GM18511 (cell line): ENCODE measurements around the gene GOLGA8O.
"Not testable (repeated sequence)": the region's sequence is repeated elsewhere in the genome, so short reads cannot be mapped to it uniquely, and the experiment has no call there.

Source experiments
- ATAC-seq: cut with Tn5 transposase; IDR thresholded peaks from one replicate; pipeline ENCODE4 v1.9.1; 2021; ENCODE audit warnings: mild to moderate bottlenecking, moderate library complexity; ENCODE audit not compliant: unreplicated experiment

The GOLGA8O gene, protein sequence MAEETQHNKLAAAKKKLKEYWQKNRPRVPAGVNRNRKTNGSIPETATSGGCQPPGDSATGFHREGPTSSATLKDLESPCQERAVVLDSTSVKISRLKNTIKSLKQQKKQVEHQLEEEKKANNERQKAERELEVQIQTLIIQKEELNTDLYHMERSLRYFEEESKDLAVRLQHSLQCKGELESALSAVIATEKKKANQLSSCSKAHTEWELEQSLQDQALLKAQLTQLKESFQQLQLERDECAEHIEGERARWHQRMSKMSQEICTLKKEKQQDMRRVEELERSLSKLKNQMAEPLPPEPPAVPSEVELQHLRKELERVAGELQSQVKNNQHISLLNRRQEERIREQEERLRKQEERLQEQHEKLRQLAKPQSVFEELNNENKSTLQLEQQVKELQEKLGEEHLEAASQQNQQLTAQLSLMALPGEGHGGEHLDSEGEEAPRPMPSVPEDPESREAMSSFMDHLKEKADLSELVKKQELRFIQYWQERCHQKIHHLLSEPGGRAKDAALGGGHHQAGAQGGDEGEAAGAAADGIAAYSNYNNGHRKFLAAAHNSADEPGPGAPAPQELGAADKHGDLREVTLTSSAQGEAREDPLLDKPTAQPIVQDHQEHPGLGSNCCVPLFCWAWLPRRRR

GRCh38 chr15:32455534-32455933 lies at the start of gene GOLGA8O:
Gene GOLGA8O (minus strand): TSS chr15:32455634. CDS start chr15:32455536, 98 bp downstream.
- not testable (repeated sequence) for ATAC-seq

DNA sequence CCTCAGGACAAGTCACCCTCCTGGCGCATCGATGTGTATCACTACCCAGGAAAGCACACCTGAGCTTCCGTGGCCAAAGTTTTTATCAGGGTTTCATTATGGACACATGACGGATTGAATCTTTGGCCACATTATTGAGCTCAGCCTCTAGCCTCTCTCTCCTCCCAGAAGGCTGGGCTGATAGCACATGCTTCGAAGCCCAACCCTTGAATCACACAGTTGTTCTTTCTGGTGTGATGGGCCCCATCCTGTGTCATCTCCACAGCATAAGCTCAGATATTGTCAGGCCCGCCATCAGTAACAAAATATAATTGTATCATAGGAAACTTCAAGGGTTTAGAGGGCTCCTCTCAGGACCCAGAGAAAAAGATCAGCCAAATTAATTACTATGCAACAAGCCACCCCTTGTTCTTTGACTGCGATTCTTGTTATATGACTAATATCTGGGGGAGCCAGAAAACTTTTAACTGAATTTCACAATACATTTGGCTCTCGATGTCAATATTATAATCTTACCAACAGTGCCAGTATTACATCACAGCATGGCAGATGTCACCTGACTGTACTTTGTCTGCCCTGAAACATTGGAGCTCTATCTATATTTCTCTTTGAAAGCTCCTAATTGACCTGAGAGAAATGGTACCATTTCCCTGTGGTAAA lies 48.8 kb upstream of the GOLGA8O start:
- ATAC-seq, result not testable (repeated sequence)

DNA sequence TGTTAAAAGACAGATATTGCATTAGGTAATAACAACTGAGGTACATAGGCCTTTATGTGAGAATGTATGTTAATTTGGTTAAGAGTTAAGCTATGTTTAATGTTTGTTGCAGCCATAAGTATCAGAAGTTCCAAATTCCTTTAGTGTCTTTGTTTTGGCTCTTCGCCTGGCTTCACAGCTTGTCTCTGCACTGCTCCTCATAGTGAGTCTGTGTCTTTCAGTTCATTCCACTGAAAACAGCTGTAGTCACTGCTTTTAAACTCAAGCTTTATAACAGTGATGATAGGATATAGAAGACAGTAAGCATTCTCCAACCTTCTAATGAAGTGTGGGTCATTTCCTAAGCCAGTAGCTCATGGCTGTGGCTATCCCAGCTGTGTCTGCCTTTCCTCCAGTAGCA lies 47.5 kb upstream of the GOLGA8O start:
- not testable (repeated sequence) for ATAC-seq

DNA sequence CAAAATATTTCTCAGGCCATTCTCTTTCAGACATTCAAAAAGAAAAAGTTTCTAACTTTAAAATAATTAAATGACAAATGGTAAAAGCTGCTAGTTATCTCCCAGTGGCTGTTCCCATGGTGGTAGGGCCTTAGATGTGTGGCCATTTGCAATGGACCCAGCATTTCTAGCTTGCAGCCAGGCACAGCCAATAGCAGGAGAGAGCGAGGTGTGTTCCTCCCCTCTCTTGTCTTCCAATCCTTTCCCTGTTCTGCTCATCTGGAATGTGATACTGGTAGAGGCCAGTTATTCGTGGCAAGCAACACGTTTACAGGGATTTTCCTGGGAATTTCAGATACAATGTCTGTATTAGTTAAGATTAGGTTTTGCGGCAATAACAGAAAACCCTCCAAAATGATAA lies 37.3 kb upstream of the GOLGA8O start:
- ATAC-seq, result not testable (repeated sequence)

- not testable (repeated sequence) for ATAC-seq
Observed at GRCh38 chr15:32486474-32486873, 31.0 kb upstream of the GOLGA8O start.

- not testable (repeated sequence) for ATAC-seq
Observed at GRCh38 chr15:32483377-32483776, 27.9 kb upstream of the GOLGA8O start.

DNA sequence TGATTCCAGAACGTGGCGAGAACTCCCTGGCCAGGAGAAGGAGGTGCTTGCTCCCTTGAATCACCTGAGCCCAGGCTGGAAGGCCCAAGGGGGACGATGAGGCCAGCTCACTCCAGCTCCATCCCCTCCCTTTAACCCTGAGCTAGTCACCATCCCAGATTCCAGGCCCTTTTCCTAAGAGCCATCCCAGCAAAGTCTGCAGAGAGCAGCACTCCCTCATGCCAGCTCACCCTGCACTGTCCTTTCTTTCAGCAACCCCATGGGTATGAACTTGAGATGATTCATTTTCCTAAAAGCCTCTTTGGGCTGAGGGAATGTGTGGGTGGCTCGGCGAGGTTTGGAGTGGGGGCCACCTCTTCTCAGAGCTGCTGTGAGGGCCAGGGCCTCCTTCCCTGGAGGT lies 26.2 kb upstream of the GOLGA8O start:
- not testable (repeated sequence) for ATAC-seq

GRCh38 chr15:32468076-32468475 lies 12.6 kb upstream of the GOLGA8O start:
- ATAC-seq, result not testable (repeated sequence)

DNA sequence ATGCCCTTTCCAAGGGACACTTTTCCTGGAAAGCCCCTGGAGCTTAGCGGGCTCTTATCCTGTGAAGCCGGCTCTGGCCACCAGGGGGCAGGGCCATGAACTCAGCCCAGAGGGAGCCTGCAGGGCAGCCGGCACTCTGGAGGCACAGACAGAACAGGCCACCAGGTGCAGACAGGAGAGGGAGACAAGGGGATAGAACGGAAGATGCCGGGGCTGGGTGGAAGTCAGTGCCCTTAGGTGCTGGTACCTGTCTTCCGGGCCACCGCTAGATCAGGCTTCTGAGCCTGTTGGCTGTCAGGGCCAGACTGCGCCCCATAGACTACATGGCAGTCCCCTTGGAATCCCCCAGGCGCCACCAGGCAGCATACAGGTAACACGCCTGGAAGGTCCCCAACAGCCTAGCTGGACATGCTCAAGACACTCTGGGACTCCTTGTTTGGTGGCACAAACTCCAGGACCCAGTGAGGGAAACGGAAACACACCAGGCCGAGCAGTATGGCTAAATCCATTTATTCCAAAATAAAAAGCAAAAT lies 14.9 kb downstream of the GOLGA8O start:
- ATAC-seq, result not testable (repeated sequence)

DNA sequence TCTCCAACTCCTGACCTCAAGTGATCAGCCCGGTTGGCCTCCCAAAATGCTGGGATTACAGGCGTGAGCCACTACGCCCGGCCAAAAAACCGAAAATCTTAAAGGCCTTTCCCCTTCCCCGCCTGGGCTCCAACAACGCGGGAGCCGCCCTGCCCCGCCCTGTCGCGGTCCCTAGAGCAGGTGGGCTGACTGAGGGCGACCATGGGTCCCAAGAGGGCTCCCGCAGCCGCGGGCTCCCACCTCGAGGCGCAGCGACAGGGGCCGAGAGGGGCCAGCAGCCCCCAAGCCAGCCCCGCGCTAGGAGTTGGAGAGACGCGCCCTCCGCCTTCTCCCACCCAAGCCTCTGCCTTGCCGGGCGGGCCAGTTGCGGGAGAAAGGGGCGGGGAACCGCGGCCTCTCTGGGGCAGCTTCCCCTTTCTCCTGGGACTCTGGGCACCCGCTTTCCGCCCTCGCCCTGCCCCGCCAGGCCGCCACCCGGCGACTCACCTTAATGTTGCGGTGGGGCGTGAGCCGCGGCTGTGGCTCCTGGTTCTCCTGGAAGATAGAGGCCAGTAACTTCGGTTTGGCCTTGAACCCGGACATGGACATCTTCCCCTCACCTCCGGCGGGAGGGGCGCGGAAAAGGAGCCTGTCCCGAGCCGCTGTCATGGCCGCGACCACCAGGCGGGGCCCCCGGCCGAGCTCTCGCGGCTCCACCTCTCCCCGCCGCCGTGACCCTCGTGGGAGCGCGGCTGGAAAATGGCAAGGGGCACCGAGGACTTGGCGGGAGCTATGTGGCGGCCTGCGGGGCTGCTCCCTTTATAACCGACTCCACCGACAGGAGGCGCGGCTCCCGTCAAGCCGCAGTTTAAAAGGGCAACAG lies 21.1 kb downstream of the GOLGA8O start:
- peak; percentile 48 for ATAC-seq

- ATAC-seq, result not testable (repeated sequence)
Observed at GRCh38 chr15:32427635-32428034, 27.8 kb downstream of the GOLGA8O start.

DNA sequence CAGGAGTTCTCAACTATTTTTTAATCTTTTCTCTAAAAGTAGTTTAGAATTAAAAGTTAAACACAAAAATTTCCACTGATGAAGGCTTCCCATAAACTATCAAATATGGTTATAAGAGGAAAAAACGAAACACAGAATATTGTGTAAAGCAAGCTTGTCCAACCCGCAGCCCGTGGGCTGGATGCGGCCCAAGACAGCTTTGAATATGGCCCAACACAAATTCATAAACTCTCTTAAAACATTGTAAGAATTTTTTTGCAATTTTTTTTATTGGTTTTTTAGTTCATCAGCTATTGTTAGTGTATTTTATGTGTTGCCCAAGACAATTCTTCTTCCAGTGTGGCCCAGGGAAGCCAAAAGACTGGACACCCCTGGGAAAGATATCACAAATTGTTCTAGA lies 28.9 kb downstream of the GOLGA8O start:
- not testable (repeated sequence) for ATAC-seq

DNA sequence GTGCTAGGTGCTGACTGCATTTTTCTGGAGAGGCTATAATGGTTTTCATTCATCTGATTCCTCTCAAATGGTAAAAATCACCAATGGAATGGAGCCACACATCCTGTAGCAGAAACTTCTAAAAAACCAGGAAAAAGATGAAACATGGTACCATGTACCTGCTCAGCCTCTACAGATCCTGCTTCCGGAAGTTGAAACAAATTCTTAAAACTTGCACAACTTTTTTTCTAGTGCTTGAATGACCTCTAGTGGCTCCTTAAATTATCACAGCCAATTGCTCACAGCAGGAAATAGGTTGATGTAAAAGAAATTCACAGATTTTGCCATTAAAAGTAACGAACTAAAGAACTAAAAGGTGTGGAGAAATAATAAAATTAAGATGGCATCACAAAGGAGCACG lies 47.5 kb downstream of the GOLGA8O start:
- not testable (repeated sequence) for ATAC-seq

GRCh38 chr15:32403192-32403591 lies 52.2 kb downstream of the GOLGA8O start, which contains the start of gene GOLGA8K:
Gene GOLGA8K (minus strand): TSS chr15:32403292. CDS start chr15:32403194, 98 bp downstream.
- not testable (repeated sequence) for ATAC-seq

DNA sequence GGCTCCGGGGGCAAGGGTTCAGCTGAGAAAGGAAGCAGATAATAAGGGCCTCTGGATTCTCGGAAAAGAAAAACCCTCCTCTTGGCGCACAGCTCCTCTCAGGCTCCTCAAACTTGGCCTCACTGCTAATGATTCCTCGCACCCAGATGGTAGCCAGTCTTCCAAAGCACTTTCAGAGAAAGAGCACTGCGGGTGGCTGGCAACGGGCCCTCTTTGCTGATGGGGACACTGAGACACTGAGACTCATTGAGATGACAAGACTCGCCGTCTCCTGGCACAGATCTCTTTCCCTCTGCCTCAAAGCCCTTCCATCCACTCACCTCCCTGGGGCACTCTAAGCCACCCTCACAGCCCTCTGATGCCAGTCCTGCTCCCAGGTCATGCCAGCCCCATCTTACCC lies 58.9 kb downstream of the GOLGA8O start:
- not testable (repeated sequence) for ATAC-seq
